GM18909 (cell line): Measurements from ENCODE around the gene HTRA3.

Experiments used
- ATAC-seq: cut with Tn5 transposase; IDR thresholded peaks from one replicate; pipeline ENCODE4 v1.9.1; 2021; ENCODE audit warnings: mild to moderate bottlenecking; ENCODE audit not compliant: unreplicated experiment, poor library complexity

HTRA3 gene

GRCh38 chr4:8351931-8352367 lies 82.4 kb downstream of the HTRA3 start:
- ATAC-seq: no peak

DNA sequence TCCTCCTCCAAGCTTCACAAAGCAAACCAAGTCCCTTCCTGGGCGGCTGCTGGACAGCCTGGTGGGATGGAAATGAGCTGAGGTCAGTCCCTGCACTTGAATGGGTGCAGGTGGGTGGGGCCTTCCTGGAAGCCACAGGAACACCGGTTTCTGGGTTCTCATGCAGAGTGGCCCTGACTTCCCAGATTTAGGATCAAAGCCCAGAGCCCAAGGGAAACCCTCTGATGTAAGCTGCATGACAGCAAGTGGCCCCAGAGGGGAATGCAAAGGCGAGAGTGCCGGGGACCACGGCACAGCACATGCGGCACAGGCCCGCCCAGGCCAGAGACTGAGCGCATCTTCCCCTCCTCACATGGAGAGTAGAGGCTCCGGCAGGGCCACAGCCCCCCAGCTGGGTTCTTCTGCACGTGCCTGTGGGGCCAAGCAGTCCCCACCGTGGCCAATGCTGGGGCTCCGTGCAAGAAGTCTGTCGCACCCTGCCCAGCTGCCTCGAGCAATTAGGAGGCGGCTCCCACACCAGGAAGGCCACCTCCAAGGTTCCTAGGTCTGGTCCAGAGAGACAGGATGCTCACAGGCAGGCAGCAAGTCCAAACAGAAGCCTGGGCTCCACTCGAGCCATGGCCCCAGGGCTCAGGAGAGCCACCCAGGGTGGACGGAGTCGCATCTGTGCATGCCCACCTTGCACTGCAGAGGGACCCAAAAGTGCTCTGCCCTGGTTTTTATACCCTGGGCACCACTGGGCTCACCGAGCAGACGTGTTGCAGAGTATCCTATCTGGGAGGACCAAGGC lies 83.0 kb downstream of the HTRA3 start:
- no peak for ATAC-seq

GRCh38 chr4:8353158-8353669 lies 83.7 kb downstream of the HTRA3 start:
- ATAC-seq: no peak

GRCh38 chr4:8353912-8354453 lies 84.4 kb downstream of the HTRA3 start:
- ATAC-seq: no peak

- ATAC-seq: no peak
These were observed 85.8 kb downstream of the HTRA3 start for GRCh38 chr4:8355306-8355705.

- no peak for ATAC-seq
These were observed 86.5 kb downstream of the HTRA3 start for GRCh38 chr4:8355864-8356565.
